Effector CD8-positive, alpha-beta T cell (primary cell): ENCODE data around the gene PPIP5K2.
"Not testable (repeated sequence)": the region's sequence is repeated elsewhere in the genome, so short reads cannot be mapped to it uniquely, and the experiment has no call there.

Experiments used
- DNase-seq: peaks from one replicate; lab custom pipeline; 2025; lab: John Stamatoyannopoulos, UW

Gene PPIP5K2

GRCh38 chr5:103207653-103208052 lies 87.6 kb downstream of the PPIP5K2 start:
- no peak for DNase-seq

- DNase-seq: no peak
Measured at GRCh38 chr5:103208460-103208859, 88.4 kb downstream of the PPIP5K2 start.

- DNase-seq: no peak
Measured at GRCh38 chr5:103209065-103209464, 89.0 kb downstream of the PPIP5K2 start.

- no peak for DNase-seq
Measured at GRCh38 chr5:103210952-103211351, 90.9 kb downstream of the PPIP5K2 start.

GRCh38 chr5:103211576-103212561 lies 91.8 kb downstream of the PPIP5K2 start:
- DNase-seq: no peak

- no peak for DNase-seq
Measured at GRCh38 chr5:103216137-103216536, 96.0 kb downstream of the PPIP5K2 start.

GRCh38 chr5:103216697-103217096 lies 96.6 kb downstream of the PPIP5K2 start:
- DNase-seq: no peak

GRCh38 chr5:103217101-103217500 lies 97.0 kb downstream of the PPIP5K2 start:
- no peak for DNase-seq

GRCh38 chr5:103218164-103218563 lies 98.1 kb downstream of the PPIP5K2 start:
- DNase-seq: no peak

GRCh38 chr5:103219074-103219473 lies 99.0 kb downstream of the PPIP5K2 start:
- DNase-seq: not testable (repeated sequence)

- no peak for DNase-seq
Measured at GRCh38 chr5:103223031-103223955, 103.2 kb downstream of the PPIP5K2 start.

GRCh38 chr5:103224118-103224893 lies 104.2 kb downstream of the PPIP5K2 start:
- no peak for DNase-seq

- DNase-seq: no peak
Measured at GRCh38 chr5:103224894-103225246, 104.8 kb downstream of the PPIP5K2 start.

GRCh38 chr5:103228061-103228460 lies 108.0 kb downstream of the PPIP5K2 start:
- DNase-seq: no peak

- no peak for DNase-seq
Measured at GRCh38 chr5:103228588-103228987, 108.5 kb downstream of the PPIP5K2 start.

- no peak for DNase-seq
Measured at GRCh38 chr5:103232393-103232999, 112.4 kb downstream of the PPIP5K2 start.

- DNase-seq: no peak
Measured at GRCh38 chr5:103234239-103234975, 114.3 kb downstream of the PPIP5K2 start.

- no peak for DNase-seq
Measured at GRCh38 chr5:103235891-103236290, 115.8 kb downstream of the PPIP5K2 start.

- DNase-seq: no peak
Measured at GRCh38 chr5:103237778-103238177, 117.7 kb downstream of the PPIP5K2 start.

GRCh38 chr5:103243665-103244064 lies 123.6 kb downstream of the PPIP5K2 start:
- DNase-seq: no peak

- no peak for DNase-seq
Measured at GRCh38 chr5:103244398-103244797, 124.3 kb downstream of the PPIP5K2 start.
